GM13976 (cell line): Measurements from ENCODE around the gene ENOX1.

Experiments
- DNase-seq: peaks from one replicate; pipeline ENCODE4 v3.0.0; 2012; ENCODE audit warnings: low spot score
- in situ Hi-C: fragments of 300-500 bp; cut with MboI; formaldehyde crosslinking; loops from one replicate; pipeline ENCODE4 v1.12.0; 2022; ENCODE audit warnings: low sequenced_read_pairs, mixed read lengths, inconsistent platforms; ENCODE audit not compliant: unreplicated experiment
- TF ChIP-seq, protein P1 (sequence below): IDR thresholded peaks from 2 replicates; pipeline ENCODE4 v1.5.1; 2012; ENCODE audit warnings: borderline replicate concordance, mild to moderate bottlenecking; ENCODE audit not compliant: insufficient read depth; ENCODE audit errors: extremely low read depth, missing control alignments, control extremely low read depth

Gene ENOX1

DNA sequence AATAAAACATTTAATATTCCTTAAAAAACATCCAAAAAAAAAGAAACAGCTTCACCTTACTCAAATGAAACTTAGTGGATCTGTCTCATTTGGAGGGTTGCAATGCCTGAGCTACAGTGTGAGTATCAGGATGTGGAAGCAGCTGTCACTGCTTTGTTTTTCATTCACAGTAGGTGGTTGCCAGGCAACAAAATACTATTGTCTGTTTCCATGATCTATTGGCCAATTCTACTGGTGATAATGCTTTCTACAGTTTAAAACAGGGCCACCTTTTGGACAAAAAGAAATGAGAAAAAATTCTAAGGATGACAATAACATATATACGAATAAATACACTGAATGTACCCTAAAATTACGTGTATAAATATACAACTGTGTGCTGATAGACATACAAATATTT is 3.0 kb downstream of the ENOX1 start:
- DNase-seq = peak; percentile 30
- in situ Hi-C loops = loop anchor here (25.0 kb wide), 1 partner anchor 822 kb away; no protein-coding TSS in a partner anchor
- TF ChIP-seq, protein P1, sequence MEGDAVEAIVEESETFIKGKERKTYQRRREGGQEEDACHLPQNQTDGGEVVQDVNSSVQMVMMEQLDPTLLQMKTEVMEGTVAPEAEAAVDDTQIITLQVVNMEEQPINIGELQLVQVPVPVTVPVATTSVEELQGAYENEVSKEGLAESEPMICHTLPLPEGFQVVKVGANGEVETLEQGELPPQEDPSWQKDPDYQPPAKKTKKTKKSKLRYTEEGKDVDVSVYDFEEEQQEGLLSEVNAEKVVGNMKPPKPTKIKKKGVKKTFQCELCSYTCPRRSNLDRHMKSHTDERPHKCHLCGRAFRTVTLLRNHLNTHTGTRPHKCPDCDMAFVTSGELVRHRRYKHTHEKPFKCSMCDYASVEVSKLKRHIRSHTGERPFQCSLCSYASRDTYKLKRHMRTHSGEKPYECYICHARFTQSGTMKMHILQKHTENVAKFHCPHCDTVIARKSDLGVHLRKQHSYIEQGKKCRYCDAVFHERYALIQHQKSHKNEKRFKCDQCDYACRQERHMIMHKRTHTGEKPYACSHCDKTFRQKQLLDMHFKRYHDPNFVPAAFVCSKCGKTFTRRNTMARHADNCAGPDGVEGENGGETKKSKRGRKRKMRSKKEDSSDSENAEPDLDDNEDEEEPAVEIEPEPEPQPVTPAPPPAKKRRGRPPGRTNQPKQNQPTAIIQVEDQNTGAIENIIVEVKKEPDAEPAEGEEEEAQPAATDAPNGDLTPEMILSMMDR = no peak

DNA sequence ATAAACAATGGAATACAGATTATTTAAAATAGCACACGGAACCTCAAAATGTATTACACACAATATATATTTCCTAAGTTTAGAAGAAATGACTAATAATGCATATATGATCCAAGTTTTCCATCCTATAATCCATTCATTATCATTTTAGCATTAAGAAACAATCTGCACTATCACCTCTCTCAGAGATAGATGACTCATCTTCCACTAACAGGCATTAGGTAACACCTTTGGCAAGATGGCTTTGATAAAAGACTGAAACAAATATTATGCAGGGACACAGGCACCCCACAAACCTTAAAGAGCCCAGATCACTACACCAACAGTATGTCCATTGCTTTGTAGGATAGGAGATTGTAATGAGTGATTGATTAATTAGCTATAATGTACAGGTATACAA is 4.1 kb downstream of the ENOX1 start:
- DNase-seq = no peak
- TF ChIP-seq, protein P1 = no peak
- in situ Hi-C loops = loop anchor here (25.0 kb wide), 1 partner anchor 820 kb away; no protein-coding TSS in a partner anchor

DNA sequence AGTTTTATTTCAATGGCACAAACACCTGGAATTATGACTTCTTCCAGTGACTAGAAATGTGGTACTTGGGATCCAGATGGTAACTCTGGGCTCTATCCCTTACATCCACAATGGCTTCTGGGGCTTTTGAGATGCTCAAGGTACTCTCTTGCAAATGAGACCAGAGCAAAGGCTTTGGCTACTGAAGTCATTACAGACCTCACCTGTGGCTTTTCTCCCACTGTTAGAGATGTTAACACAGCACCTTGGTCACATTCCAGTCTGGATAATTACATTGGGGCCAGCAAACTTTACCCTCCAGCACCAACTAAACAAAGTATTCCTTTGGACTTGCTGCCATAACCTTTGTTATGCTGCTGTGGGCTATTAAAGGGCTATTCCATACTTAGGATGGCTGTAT is 6.1 kb downstream of the ENOX1 start:
- TF ChIP-seq, protein P1 = no peak

DNA sequence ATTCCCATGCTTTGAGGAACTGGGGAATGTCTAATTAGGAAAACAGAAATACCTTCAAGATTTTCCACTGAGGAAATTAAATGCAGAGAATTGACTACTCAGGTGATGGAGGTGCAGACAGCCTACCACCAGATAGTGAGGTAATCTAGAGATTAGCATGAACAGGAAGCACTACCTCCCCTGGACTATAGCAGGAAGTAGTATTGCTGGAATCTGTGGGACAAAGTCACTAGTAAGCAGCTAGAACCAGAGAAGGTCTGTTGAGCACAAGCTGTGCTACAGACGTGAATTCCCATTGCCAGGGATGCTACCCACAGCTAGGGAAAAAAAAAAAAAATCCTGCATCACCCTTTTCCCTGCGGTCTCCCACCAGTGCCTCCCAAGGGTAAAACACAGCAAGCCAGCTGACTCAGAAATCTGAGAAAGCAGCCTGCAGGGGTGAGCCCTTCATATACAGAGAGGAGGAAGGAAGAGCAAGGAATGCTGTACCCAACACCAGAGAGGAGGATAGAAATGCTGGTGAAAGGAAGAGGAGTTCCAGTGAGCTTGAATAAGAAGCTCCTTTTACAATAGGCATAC is 10.2 kb downstream of the ENOX1 start:
- no peak for DNase-seq
- in situ Hi-C loops = loop anchor here (25.0 kb wide), 1 partner anchor 814 kb away; no protein-coding TSS in a partner anchor
- TF ChIP-seq, protein P1 = no peak

More for the DNA sequence above, 6.1 kb downstream of the ENOX1 start:
- in situ Hi-C loops = loop anchor here (25.0 kb wide), 1 partner anchor 818 kb away; no protein-coding TSS in a partner anchor
- no peak for DNase-seq

DNA sequence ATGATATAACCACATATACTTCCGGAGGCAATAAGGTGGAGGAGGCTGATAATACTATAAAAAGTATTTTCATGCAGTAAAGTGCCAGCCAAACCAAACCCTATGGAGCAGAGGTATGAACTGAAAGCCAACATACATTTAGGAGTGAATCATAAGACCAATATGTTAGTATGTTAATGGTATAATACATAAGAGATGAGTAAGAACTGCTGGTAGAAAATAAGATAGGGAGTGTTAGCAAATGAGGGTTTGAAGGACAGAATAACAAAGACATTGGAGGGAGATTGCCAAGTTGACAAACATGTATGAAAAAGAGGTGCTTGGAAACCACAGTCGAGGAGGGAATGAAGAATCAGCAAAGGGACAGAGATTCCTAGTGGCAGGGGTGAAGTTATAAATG is 10.8 kb downstream of the ENOX1 start:
- in situ Hi-C loops = loop anchor here (25.0 kb wide), 1 partner anchor 814 kb away; no protein-coding TSS in a partner anchor
- TF ChIP-seq, protein P1 = no peak

DNA sequence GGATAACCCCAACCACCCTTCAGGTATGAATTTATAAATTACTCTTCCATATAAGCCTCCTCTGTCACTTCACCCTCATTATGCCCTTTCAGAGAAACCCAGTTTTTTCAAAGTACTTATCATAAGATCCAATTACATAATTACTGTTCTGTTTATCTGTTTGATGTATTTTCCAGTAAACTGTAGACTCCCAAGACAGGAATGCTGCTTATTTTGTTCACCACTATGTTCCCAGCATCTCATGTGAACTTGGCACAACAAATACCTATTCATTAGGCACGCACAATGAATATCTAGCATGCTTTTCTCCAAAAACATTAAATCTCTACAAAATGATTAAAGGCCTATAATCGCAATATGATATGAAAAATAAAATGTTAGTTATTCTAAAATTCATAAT is 13.2 kb downstream of the ENOX1 start:
- DNase-seq = no peak
- TF ChIP-seq, protein P1 = no peak
- in situ Hi-C loops = no loop called here

More for the DNA sequence above, 10.8 kb downstream of the ENOX1 start:
- no peak for DNase-seq

DNA sequence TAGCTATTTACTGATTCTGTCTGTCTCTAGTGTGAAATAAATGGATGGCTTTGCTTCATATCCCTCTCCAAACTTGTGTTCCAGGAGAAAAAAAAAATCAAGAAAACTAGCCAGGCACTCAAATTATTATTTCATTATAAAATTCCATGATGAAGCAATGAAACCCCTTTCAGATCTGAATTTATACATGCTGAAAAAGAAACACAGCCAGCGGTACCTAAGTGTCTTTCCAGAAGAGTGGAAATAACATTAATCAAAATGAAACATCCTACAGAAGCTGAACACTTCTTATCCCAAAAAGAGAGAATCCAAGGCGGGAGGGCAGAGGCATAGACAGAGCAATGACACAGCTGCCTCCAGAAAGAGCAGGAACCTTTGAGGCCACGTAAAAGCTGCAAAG is 15.9 kb downstream of the ENOX1 start:
- in situ Hi-C loops = no loop called here
- DNase-seq = no peak
- TF ChIP-seq, protein P1 = no peak
